Amygdala (tissue), 56 donors: ENCODE results near the gene FOXP1.
"Not testable (repeated sequence)": the region's sequence is repeated elsewhere in the genome, so short reads cannot be mapped to it uniquely, and the experiment has no call there.

Experiments
- DNase-seq, 56 donors: peaks; one replicate each; lab custom pipeline; 2025; lab: John Stamatoyannopoulos, UW

Gene FOXP1

GRCh38 chr3:70982284-70982683, 601.2 kb downstream of the FOXP1 start:
- no peak for DNase-seq

DNA sequence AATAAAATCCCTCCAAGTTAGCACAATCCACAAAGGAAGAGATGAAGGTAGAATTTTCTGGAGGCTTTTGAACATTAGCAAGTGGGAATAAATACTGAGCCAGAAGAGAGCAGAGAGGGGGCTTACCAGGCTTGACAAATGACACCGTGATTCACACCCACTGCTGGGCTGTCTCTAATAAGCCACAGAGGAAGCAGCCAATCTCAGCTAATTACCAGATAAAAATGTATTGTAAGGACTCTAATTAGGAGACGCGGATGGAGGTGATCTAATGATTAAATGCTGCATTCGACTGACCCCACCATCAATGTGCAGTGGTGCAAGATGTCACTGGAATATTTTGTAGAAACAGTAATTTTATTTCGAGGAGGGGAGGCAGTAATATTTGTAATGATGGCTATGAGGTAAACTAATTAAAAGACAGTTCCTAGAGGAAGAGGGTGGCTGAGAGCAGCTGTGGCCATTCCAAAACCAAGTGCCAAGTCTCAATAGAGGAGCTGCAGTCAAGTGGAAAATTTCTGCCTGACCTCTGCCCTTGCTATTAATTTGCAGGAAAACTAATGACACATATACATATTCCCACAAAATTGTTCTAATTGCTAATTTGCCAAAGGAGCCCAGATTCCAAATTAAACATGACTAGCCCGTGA, 602.2 kb downstream of the FOXP1 start:
- DNase-seq, result peak in 9 of 56 donors; percentile 5 to 27 (median 13)

- DNase-seq, result no peak
Observed at GRCh38 chr3:70980646-70981170, 602.8 kb downstream of the FOXP1 start.

DNA sequence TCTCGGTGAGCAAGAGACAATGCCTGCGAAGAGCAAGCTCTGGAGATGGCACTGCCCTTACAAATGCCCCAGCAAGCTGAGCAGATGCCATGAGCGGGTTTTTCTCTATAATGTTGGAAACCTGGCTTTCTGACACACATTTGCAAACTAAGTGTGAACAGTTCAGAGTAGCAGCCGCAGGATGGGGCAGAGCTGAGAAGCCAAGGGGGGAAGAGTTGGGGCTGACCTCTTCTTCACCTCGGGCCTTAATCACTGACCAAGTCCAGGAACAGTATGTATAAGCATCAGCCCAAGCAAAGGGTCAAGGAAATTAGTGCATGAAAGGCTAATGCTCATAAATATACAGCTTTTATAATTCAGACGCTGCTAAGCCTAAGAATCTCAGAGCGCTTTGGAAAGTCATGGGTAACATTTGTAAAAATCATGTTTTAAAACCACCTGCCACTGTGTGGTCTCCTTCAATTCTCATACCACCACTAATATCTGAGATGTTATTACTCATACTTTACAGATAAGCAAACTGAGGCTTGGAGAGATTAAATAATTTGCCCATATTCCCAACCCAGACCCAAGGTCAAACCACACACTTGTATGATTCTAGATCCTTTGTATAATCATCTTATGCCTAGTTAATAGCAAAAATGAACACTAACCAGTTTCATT, 603.4 kb downstream of the FOXP1 start:
- DNase-seq, result no peak

- no peak for DNase-seq
Observed at GRCh38 chr3:70977712-70978111, 605.8 kb downstream of the FOXP1 start.

- not testable (repeated sequence) for DNase-seq
Observed at GRCh38 chr3:70975981-70976380, 607.5 kb downstream of the FOXP1 start.

DNA sequence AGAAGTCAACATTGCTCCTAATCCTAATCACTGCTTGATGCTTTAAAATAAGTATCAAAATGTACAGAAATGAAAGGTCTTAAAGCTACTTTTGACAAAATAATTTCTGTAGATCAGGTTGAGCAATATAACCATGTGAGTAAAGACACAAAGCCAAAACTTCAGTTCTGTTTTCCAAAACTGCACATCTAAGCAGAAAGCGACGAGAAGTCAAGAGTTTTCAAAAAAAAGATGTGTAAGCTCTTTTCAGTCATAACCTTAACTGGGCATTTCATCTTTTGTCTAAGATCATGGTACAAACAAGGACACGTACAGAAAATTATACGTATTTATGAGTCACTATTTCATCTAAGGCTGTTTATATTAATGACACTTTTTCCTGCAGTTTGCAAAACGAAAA, 608.8 kb downstream of the FOXP1 start:
- DNase-seq, result no peak

DNA sequence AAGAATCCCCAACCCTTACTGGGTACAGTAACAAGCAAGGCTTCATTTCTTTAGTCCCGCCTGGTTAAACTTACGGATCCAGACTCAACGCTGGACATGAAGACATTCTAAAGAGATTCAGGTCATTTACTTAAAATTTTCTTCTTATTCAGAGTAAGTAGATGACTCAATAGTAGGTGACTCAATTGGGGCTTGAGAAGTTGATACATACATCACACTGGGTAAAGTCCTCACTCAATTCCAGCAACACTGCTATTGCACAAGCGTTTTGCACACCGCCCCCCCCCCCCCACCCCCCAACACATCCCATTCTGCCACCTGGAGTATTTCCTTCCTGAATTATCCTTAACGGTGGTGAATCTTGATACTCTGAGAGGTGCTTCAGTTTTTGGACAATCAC, 610.0 kb downstream of the FOXP1 start:
- no peak for DNase-seq

DNA sequence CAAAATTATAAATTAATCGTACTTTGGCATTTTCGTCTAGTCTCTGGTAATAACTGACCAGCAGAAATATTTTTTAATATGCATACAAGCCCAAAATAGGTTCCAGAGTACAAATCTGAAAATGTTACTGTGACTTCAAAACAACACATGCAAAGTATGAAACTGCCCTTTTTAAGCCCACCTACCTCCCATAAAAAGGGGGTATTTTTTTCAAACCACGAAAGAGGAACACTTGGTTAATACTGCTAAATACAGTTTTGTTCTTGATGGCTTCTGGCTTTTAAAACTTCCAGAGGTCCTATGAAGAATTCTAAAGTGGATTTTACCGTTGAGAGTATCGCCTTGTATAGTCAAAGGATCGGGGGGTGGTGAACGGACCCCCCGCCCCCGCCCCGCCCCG, 610.7 kb downstream of the FOXP1 start:
- DNase-seq, result no peak

DNA sequence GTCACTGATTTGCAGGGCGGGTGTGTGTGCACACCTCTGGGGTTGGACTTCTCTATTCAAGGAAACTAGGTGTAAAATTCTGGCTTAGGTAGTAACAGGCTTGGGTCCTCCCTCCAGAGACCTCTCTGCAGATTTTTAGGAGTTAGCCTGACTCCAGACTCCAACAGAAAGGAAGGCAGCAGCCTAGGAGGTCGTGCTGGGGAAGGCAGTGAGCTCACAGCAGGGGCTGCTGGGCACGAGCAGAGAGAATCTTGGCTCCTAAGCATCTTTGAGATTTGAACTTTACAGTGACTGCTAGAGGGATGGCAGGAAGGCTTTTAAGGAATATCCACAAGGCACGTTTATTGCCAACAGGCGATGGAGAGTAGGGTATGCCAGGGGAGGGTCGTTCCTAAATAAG, 612.6 kb downstream of the FOXP1 start:
- DNase-seq, result no peak

DNA sequence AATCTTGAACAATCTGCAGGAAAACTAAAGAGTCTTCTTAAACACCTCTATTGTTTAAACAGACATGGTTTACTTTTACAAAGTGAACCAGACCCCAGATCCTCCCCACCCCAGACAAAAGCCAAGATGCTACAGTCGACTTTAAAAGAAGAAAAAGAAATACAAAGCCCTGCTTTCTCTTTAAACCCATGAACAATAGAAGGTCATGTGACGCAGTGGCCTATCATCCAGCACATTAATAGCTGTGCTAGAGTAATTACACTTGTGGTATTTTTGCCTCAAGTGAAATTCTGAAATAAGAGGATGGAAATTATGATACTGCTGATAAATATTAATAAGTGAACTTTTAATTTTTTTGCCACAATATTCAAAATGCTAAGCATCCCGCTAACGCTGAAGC, 613.4 kb downstream of the FOXP1 start:
- no peak for DNase-seq

DNA sequence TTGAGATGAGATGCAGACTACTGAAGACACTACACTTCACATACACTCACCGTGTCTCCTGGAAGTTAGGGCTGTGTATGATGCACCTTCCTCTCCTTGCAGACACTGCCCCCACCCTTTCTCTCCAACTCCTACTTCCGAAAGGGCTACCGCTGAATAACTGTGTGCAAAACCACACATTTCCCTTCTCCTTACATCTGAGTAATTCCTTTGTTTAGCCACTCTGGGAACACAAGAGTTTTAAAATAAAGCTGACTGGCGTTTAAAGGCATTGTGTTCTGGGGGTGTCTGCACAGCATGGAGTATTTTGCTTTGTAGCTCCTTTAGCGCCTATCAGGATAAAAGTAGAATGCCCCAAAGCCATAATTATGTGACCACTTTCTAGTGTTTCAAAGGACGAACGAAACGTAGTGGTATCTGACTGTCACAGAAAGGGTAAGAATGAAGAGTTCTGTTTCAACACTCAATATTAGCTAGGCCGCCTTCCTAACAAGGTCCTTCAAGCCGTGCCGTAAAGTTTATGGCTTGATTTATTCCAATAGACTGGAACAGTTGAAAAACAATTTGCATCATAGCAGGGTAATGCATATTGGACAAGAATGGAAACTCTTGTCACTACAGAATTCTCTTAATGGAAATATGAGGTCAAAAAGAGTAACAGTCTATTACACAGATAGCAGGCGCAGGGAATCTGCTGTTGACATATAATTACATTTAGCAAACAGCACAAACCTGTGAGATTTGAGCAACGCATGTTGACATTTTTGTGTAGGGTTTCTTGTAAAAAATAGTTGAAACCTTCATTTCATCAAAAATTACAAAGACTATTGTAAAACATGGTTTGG, 619.9 kb downstream of the FOXP1 start:
- no peak for DNase-seq

- no peak for DNase-seq
Observed at GRCh38 chr3:70959506-70960291, 623.8 kb downstream of the FOXP1 start.

- no peak for DNase-seq
Observed at GRCh38 chr3:70952033-70952747, 631.3 kb downstream of the FOXP1 start.

- DNase-seq, result no peak
Observed at GRCh38 chr3:70951316-70951715, 632.2 kb downstream of the FOXP1 start.

- no peak for DNase-seq
Observed at GRCh38 chr3:70947579-70947978, 635.9 kb downstream of the FOXP1 start.

- DNase-seq, result no peak
Observed at GRCh38 chr3:70943886-70944285, 639.6 kb downstream of the FOXP1 start.

DNA sequence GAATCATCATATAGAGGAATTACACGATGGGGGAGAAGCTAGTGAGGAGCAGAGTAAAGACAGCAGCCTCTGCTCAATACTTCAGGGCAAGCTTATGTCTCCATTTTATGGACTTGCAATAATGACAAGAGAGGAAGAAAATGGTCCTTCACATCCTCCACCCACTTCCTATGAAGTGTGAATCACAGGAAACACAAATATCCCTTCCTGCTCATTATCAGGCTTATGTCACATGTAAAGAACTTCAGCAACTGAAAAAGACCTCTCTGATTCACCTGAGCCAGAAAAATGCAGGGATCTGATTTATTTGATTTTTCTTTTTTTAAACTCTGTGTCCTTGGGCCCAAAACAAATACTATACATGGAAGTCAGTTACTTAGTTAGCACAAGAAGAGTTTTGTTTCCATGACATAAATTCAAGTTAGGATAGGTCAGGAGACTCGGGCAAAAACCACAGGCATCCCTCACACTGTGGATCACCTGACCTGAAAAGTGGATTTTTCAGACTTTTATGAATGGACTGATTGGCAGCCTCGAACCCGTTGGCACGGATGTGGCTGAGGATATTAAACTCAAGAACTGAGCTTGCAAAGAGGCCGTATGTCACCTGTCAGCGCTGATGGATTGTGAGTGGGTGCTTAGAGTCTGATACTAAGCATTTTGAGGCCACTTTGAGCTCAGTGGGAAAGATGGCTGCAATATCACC, 650.3 kb downstream of the FOXP1 start:
- no peak for DNase-seq

DNA sequence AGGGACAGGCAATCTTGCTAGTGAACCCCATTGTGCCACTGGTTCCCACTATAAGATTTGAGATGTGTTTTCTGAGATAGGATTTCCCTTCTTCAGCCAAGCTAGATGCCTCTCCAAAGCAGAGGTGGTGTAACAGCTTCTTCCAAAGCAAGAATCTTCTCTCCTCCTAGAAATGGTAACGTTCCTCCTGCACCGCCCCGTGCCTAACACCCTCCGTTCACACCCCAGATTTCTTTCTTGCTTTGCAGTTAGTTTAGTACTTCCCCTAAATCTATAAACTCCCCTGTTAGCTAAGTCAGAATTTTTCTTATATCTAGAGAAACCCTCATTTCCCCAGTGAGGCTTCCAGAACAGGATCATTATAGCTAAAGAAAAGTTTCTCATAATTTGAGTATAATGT, 653.5 kb downstream of the FOXP1 start:
- no peak for DNase-seq
